Gastrocnemius medialis (tissue), 4 donors: ENCODE measurements around the gene GPR61.

Experiments
- CTCF ChIP-seq, 5 experiments: fragments of 450-650 bp in 3 of 5; fragments of 200-600 bp in 2 of 5; sonication (generic) in 2 of 5; IDR thresholded peaks in 4 of 5; conservative IDR thresholded peaks in 1 of 5; 1 replicate in 4 of 5; 2 replicates in 1 of 5; pipeline ENCODE4 v1.5.1; 2016 to 2019; ENCODE audit warnings: antibody characterized with exemption in 5 of 5, mild to moderate bottlenecking in 3 of 5, moderate library complexity in 3 of 5
- POLR2A ChIP-seq, 2 donors: fragments of 450-650 bp; IDR thresholded peaks; one replicate each; pipeline ENCODE4 v1.6.1; 2017; ENCODE audit warnings: antibody characterized with exemption in 2 of 2, mild to moderate bottlenecking in 2 of 2, moderate library complexity in 2 of 2

GRCh38 chr1:109513110-109513710, 26.5 kb upstream of the GPR61 start:
- TF ChIP-seq POLR2A (IDR thresholded peaks at IDR 0.05) (no peak), CTCF (IDR thresholded peaks at IDR 0.05 in 4 of 5, conservative IDR thresholded peaks at IDR 0.05 in 1 of 5) (no peak)
